HEK293 (cell line): ENCODE results near the gene VSIR.

Experiments
- CTCF ChIA-PET: fragments of 350-600 bp; formaldehyde crosslinking; extraction: SDS; loops from one replicate; lab custom pipeline; 2021; ENCODE audit warnings: antibody characterized with exemption; lab: Yijun Ruan, JAX
- POLR2A ChIA-PET: fragments of 300-600 bp; formaldehyde crosslinking; extraction: SDS; loops from one replicate; lab custom pipeline; 2020; ENCODE audit warnings: antibody characterized with exemption, inconsistent platforms; lab: Yijun Ruan, JAX
- H3K27ac ChIP-seq: fragments of 200-500 bp; sonication (Bioruptor generic); 2 replicates; pipeline ENCODE4 v1.5.1; 2014; ENCODE audit warnings: low read depth, low read length, control low read depth, inconsistent platforms; ENCODE audit errors: extremely low read depth
- H3K36me3 ChIP-seq, 2 experiments: fragments of 200-500 bp in 1 of 2; sonication (Bioruptor generic) in 1 of 2; 1 replicate in 1 of 2; 2 replicates in 1 of 2; pipeline ENCODE4 v1.5.1; 2014 to 2017; ENCODE audit warnings: inconsistent platforms in 2 of 2, low read length in 2 of 2; ENCODE audit not compliant: control insufficient read depth in 2 of 2, insufficient read depth in 1 of 2
- H3K4me1 ChIP-seq: fragments of 200-500 bp; sonication (Bioruptor generic); 2 replicates; pipeline ENCODE4 v1.5.1; 2014; ENCODE audit warnings: mild to moderate bottlenecking, low read length, inconsistent platforms; ENCODE audit not compliant: control insufficient read depth, insufficient read depth
- H3K4me3 ChIP-seq: 2 replicates; pipeline ENCODE4 v1.5.1; 2011; ENCODE audit warnings: low read depth, mild to moderate bottlenecking, control low read depth, low read length, moderate library complexity
- H3K9me3 ChIP-seq: fragments of 200-500 bp; sonication (Bioruptor generic); 2 replicates; pipeline ENCODE4 v1.5.1; 2014; ENCODE audit warnings: low read depth, low read length, inconsistent platforms; ENCODE audit not compliant: control insufficient read depth, insufficient read depth
- AEBP2 ChIP-seq: fragments of 450-650 bp; formaldehyde crosslinking; IDR thresholded peaks from 2 replicates; pipeline ENCODE4 v1.5.1; 2016; ENCODE audit warnings: missing biosample characterization, missing genetic modification characterization, borderline replicate concordance
- BCL6B ChIP-seq: fragments of 450-650 bp; formaldehyde crosslinking; IDR thresholded peaks from 2 replicates; pipeline ENCODE4 v1.5.1; 2017; ENCODE audit warnings: missing biosample characterization, missing genetic modification characterization
- GLI4 ChIP-seq: fragments of 450-650 bp; formaldehyde crosslinking; IDR thresholded peaks from 2 replicates; pipeline ENCODE4 v1.5.1; 2016; ENCODE audit warnings: missing biosample characterization, missing genetic modification characterization
- KLF1 ChIP-seq: fragments of 450-650 bp; formaldehyde crosslinking; IDR thresholded peaks from 2 replicates; pipeline ENCODE4 v1.5.1; 2016; ENCODE audit warnings: missing biosample characterization, missing genetic modification characterization
- KLF10 ChIP-seq: fragments of 450-650 bp; IDR thresholded peaks from 2 replicates; pipeline ENCODE4 v1.5.1; 2018; ENCODE audit warnings: missing biosample characterization, mild to moderate bottlenecking, missing genetic modification characterization
- KLF16 ChIP-seq: fragments of 450-650 bp; formaldehyde crosslinking; IDR thresholded peaks from 2 replicates; pipeline ENCODE4 v1.5.1; 2017; ENCODE audit warnings: missing biosample characterization, missing genetic modification characterization
- KLF7 ChIP-seq: fragments of 450-650 bp; formaldehyde crosslinking; IDR thresholded peaks from 2 replicates; pipeline ENCODE4 v1.5.1; 2016; ENCODE audit warnings: missing biosample characterization, missing genetic modification characterization, borderline replicate concordance
- KLF9 ChIP-seq: fragments of 450-650 bp; formaldehyde crosslinking; IDR thresholded peaks from 2 replicates; pipeline ENCODE4 v1.5.1; 2016; ENCODE audit warnings: missing biosample characterization, missing genetic modification characterization, low read depth
- OVOL3 ChIP-seq: fragments of 450-650 bp; formaldehyde crosslinking; IDR thresholded peaks from 2 replicates; pipeline ENCODE4 v1.5.1; 2016; ENCODE audit warnings: missing biosample characterization, missing genetic modification characterization
- YY2 ChIP-seq: fragments of 450-650 bp; formaldehyde crosslinking; IDR thresholded peaks from 2 replicates; pipeline ENCODE4 v1.5.1; 2016; ENCODE audit warnings: missing biosample characterization, missing genetic modification characterization
- ZBTB20 ChIP-seq: fragments of 450-650 bp; formaldehyde crosslinking; IDR thresholded peaks from 2 replicates; pipeline ENCODE4 v1.5.1; 2016; ENCODE audit warnings: missing biosample characterization, missing genetic modification characterization
- ZBTB48 ChIP-seq: fragments of 450-650 bp; formaldehyde crosslinking; IDR thresholded peaks from 2 replicates; pipeline ENCODE4 v1.5.1; 2016; ENCODE audit warnings: missing biosample characterization, missing genetic modification characterization
- ZBTB6 ChIP-seq: fragments of 450-650 bp; formaldehyde crosslinking; IDR thresholded peaks from 2 replicates; pipeline ENCODE4 v1.5.1; 2017; ENCODE audit warnings: missing biosample characterization, missing genetic modification characterization
- ZNF174 ChIP-seq: fragments of 450-650 bp; formaldehyde crosslinking; IDR thresholded peaks from 2 replicates; pipeline ENCODE4 v1.5.0; 2017; ENCODE audit warnings: missing biosample characterization, mild to moderate bottlenecking, missing genetic modification characterization
- ZNF175 ChIP-seq: fragments of 450-650 bp; formaldehyde crosslinking; IDR thresholded peaks from 2 replicates; pipeline ENCODE4 v1.5.1; 2016; ENCODE audit warnings: missing biosample characterization, missing genetic modification characterization
- ZNF18 ChIP-seq: fragments of 450-650 bp; formaldehyde crosslinking; IDR thresholded peaks from 2 replicates; pipeline ENCODE4 v1.5.1; 2016; ENCODE audit warnings: missing biosample characterization, missing genetic modification characterization
- ZNF2 ChIP-seq: fragments of 450-650 bp; formaldehyde crosslinking; IDR thresholded peaks from 2 replicates; pipeline ENCODE4 v1.5.1; 2016; ENCODE audit warnings: missing biosample characterization, missing genetic modification characterization
- ZNF202 ChIP-seq: fragments of 450-650 bp; formaldehyde crosslinking; IDR thresholded peaks from 2 replicates; pipeline ENCODE4 v1.5.1; 2016; ENCODE audit warnings: missing biosample characterization, missing genetic modification characterization, borderline replicate concordance
- ZNF211 ChIP-seq: fragments of 450-650 bp; formaldehyde crosslinking; IDR thresholded peaks from 2 replicates; pipeline ENCODE4 v1.5.1; 2016; ENCODE audit warnings: low read depth, missing biosample characterization, missing genetic modification characterization
- ZNF266 ChIP-seq: fragments of 450-650 bp; formaldehyde crosslinking; IDR thresholded peaks from 2 replicates; pipeline ENCODE4 v1.5.1; 2016; ENCODE audit warnings: missing biosample characterization, missing genetic modification characterization, low read depth
- ZNF292 ChIP-seq: fragments of 450-650 bp; formaldehyde crosslinking; IDR thresholded peaks from 2 replicates; pipeline ENCODE4 v1.5.1; 2016; ENCODE audit warnings: low read depth, missing biosample characterization, missing genetic modification characterization, borderline replicate concordance
- ZNF391 ChIP-seq: fragments of 450-650 bp; formaldehyde crosslinking; IDR thresholded peaks from 2 replicates; pipeline ENCODE4 v1.5.1; 2016; ENCODE audit warnings: low read depth, missing biosample characterization, missing genetic modification characterization, borderline replicate concordance
- ZNF510 ChIP-seq: fragments of 450-650 bp; formaldehyde crosslinking; IDR thresholded peaks from 2 replicates; pipeline ENCODE4 v1.5.1; 2018; ENCODE audit warnings: mild to moderate bottlenecking, missing genetic modification characterization, missing biosample characterization; ENCODE audit not compliant: insufficient replicate concordance
- ZNF610 ChIP-seq: fragments of 450-650 bp; formaldehyde crosslinking; IDR thresholded peaks from 2 replicates; pipeline ENCODE4 v1.5.1; 2016; ENCODE audit warnings: missing biosample characterization, missing genetic modification characterization, borderline replicate concordance
- ZNF76 ChIP-seq: fragments of 450-650 bp; formaldehyde crosslinking; IDR thresholded peaks from 2 replicates; pipeline ENCODE4; 2016; ENCODE audit warnings: low read depth, missing biosample characterization, missing genetic modification characterization, borderline replicate concordance
- ZNF776 ChIP-seq: fragments of 450-650 bp; formaldehyde crosslinking; IDR thresholded peaks from 2 replicates; pipeline ENCODE4 v1.5.0; 2017; ENCODE audit warnings: missing biosample characterization, missing genetic modification characterization, borderline replicate concordance
- TF ChIP-seq, protein P1 (sequence below): fragments of 450-650 bp; formaldehyde crosslinking; IDR thresholded peaks from 2 replicates; pipeline ENCODE4 v1.5.1; 2016; ENCODE audit warnings: missing biosample characterization, missing genetic modification characterization

VSIR gene

DNA sequence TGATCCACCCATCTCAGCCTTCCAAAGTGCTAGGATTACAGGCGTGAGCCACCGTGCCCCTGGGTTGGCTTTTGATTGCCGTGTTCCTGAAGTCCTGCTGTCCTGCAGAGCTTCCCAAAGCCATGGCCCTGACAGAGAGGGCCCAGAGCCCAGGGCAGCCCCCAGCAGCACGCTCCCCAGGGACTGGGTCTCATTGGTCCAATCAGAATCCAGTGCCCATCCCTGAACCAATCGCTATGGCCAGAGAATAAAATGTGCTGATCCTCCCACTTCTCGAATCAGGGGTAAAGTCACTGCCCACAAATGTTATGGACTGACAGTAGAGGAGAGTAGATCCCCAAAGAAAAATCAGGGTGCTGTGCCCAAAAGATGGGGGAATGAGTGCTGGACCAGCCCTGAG is 48.8 kb downstream of the VSIR start:
- H3K27ac ChIP-seq, result no peak overlapping the region
- ChIA-PET POLR2A (no interaction called here), CTCF (interaction anchor here (0.6 to 2.2 kb wide), 6 partner anchors 26 to 172 kb away, joined by 3 to 8 read pairs (median 4); no protein-coding TSS in a partner anchor)
- no peaks in the 10 kb centered on the region; the same call in 1 of the 2 replicates for H3K4me1 ChIP-seq
- H3K4me3 ChIP-seq, result no peak overlapping the region
- no peaks in the 10 kb centered on the region for H3K36me3 ChIP-seq
- TF ChIP-seq, protein P1, sequence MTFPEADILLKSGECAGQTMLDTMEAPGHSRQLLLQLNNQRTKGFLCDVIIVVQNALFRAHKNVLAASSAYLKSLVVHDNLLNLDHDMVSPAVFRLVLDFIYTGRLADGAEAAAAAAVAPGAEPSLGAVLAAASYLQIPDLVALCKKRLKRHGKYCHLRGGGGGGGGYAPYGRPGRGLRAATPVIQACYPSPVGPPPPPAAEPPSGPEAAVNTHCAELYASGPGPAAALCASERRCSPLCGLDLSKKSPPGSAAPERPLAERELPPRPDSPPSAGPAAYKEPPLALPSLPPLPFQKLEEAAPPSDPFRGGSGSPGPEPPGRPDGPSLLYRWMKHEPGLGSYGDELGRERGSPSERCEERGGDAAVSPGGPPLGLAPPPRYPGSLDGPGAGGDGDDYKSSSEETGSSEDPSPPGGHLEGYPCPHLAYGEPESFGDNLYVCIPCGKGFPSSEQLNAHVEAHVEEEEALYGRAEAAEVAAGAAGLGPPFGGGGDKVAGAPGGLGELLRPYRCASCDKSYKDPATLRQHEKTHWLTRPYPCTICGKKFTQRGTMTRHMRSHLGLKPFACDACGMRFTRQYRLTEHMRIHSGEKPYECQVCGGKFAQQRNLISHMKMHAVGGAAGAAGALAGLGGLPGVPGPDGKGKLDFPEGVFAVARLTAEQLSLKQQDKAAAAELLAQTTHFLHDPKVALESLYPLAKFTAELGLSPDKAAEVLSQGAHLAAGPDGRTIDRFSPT (tag by site-specific recombination), result no peak
- TF ChIP-seq ZNF292, result no peak
- TF ChIP-seq ZBTB20 (tag by site-specific recombination), result no peak
- TF ChIP-seq ZNF76, result no peak
- no peak for TF ChIP-seq KLF7 (tag by site-specific recombination)
- no peak for TF ChIP-seq ZNF510 (tag by site-specific recombination)
- no peak for TF ChIP-seq KLF9 (tag by site-specific recombination)
- TF ChIP-seq KLF1 (tag by site-specific recombination), result no peak
- TF ChIP-seq ZBTB6 (tag by site-specific recombination), result no peak
- no peak for TF ChIP-seq GLI4
- TF ChIP-seq OVOL3 (tag by site-specific recombination), result no peak
- TF ChIP-seq ZNF174 (tag by site-specific recombination), result no peak
- no peaks in the 10 kb centered on the region for H3K9me3 ChIP-seq

GRCh38 chr10:71723311-71723710 is 50.0 kb downstream of the VSIR start:
- Histone ChIP-seq H3K36me3 (no peaks in the 10 kb centered on the region), H3K27ac (no peak overlapping the region), H3K4me3 (no peak overlapping the region)
- POLR2A ChIA-PET, result no interaction called here
- no peak for TF ChIP-seq KLF10 (tag by site-specific recombination)
- TF ChIP-seq ZNF18 (tag by site-specific recombination), result no peak
- no peak for TF ChIP-seq ZNF510 (tag by site-specific recombination)
- TF ChIP-seq ZNF610 (tag by site-specific recombination), result no peak
- no peak for TF ChIP-seq BCL6B
- no peak for TF ChIP-seq ZNF211 (tag by site-specific recombination)
- no peak for TF ChIP-seq ZNF202 (tag by site-specific recombination)
- TF ChIP-seq ZNF175 (tag by site-specific recombination), result no peak
- TF ChIP-seq ZNF2 (tag by site-specific recombination), result no peak
- no peak for TF ChIP-seq ZNF776
- no peak for TF ChIP-seq YY2
- TF ChIP-seq KLF16 (tag by site-specific recombination), result no peak
- no peak for TF ChIP-seq OVOL3 (tag by site-specific recombination)
- TF ChIP-seq ZNF391 (tag by site-specific recombination), result no peak
- TF ChIP-seq AEBP2 (tag by site-specific recombination), result no peak
- TF ChIP-seq ZBTB48, result no peak
- TF ChIP-seq ZNF266 (tag by site-specific recombination), result no peak
- TF ChIP-seq, all 188 proteins: peak for 0
- no peaks in the 10 kb centered on the region for H3K9me3 ChIP-seq
- CTCF ChIA-PET, result interaction anchor here (1.3 kb wide), 1 partner anchor 27 kb away, joined by 4 read pairs; no protein-coding TSS in a partner anchor
- no peaks in the 10 kb centered on the region for H3K4me1 ChIP-seq
